ENCODE data around the gene HRH4.

Gene HRH4

DNA sequence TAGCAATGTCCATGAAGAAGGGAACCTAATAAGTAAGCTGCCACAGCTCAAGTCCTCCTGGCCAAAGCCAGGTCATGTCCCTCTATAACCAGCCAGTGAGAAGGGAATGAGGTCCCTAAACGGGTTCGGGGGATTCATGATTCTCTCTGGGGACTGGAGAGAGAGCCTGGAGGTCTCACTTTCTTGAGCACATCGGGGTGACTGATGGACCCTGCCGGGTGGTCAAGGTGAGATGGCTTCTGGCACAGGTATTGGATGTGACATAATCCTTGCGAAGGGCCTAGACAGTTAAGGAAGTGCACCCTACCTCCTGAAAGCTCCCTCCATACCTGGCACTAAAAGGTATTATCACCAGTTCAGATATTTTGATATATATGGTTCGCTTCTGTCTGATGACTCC lies 45.7 kb downstream of the HRH4 start:
- TF ChIP-seq, protein P1, sequence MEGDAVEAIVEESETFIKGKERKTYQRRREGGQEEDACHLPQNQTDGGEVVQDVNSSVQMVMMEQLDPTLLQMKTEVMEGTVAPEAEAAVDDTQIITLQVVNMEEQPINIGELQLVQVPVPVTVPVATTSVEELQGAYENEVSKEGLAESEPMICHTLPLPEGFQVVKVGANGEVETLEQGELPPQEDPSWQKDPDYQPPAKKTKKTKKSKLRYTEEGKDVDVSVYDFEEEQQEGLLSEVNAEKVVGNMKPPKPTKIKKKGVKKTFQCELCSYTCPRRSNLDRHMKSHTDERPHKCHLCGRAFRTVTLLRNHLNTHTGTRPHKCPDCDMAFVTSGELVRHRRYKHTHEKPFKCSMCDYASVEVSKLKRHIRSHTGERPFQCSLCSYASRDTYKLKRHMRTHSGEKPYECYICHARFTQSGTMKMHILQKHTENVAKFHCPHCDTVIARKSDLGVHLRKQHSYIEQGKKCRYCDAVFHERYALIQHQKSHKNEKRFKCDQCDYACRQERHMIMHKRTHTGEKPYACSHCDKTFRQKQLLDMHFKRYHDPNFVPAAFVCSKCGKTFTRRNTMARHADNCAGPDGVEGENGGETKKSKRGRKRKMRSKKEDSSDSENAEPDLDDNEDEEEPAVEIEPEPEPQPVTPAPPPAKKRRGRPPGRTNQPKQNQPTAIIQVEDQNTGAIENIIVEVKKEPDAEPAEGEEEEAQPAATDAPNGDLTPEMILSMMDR (IDR thresholded peaks at IDR 0.05; ENCODE audit: low read depth, low read length), result no peak
- H3K4me3 ChIP-seq (ENCODE audit: low read depth, low read length), result no peak overlapping the region

- no peak overlapping the region for H3K4me3 ChIP-seq (ENCODE audit: low read depth, low read length)
- TF ChIP-seq, protein P1 (IDR thresholded peaks at IDR 0.05; ENCODE audit: low read depth, low read length), result no peak
These were observed 49.0 kb downstream of the HRH4 start for GRCh38 chr18:24509435-24509834.

DNA sequence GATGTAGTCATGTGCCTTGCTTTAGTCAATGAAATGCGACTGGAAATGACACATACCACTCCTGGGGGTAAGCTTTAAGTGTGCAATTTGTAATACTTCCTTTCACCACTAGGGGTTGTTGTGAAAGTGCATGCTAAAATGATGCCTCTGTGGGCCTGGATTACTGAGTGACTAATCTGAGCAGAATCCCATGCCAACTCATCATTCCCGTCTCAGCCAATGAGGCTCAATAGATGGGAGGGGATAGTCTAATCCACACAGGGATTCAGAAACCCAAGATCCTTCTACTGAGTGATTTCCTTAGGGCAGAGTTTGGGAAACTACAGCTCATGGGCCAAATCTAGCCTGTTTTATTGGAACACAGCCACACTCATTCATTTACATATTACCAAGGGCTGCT lies 54.0 kb downstream of the HRH4 start:
- no peak overlapping the region for H3K4me3 ChIP-seq (ENCODE audit: low read depth, low read length)
- TF ChIP-seq, protein P1 (IDR thresholded peaks at IDR 0.05; ENCODE audit: low read depth, low read length), result peak; percentile 45; the same call in 1 of the 2 replicates

GRCh38 chr18:24515721-24516120 lies 55.3 kb downstream of the HRH4 start:
- TF ChIP-seq, protein P1 (IDR thresholded peaks at IDR 0.05; ENCODE audit: low read depth, low read length), result no peak
- no peak overlapping the region for H3K4me3 ChIP-seq (ENCODE audit: low read depth, low read length)

- TF ChIP-seq, protein P1 (IDR thresholded peaks at IDR 0.05; ENCODE audit: low read depth, low read length), result no peak
- H3K4me3 ChIP-seq (ENCODE audit: low read depth, low read length), result no peak overlapping the region
These were observed 55.8 kb downstream of the HRH4 start for GRCh38 chr18:24516261-24516660.

DNA sequence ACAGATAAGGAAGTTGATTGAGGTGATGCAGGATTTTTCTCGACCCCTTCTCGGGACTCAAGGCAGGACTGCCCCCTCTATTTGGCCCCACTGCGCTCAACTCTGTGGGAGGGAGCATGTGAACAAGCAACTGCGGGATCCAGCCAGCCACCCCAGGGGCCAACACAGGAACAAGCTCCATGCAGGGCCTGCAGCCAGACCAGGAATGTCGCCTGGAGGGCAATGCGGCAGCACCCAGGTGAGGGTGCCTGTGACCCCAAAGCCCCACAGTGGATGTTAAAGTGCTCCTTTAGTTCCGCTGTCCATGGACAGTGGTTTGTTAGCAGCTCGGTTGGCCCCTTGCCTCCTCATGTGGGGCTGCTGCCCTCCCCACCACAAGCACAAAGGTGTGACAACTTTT lies 57.1 kb downstream of the HRH4 start:
- TF ChIP-seq, protein P1 (IDR thresholded peaks at IDR 0.05; ENCODE audit: low read depth, low read length), result no peak
- no peak overlapping the region for H3K4me3 ChIP-seq (ENCODE audit: low read depth, low read length)

DNA sequence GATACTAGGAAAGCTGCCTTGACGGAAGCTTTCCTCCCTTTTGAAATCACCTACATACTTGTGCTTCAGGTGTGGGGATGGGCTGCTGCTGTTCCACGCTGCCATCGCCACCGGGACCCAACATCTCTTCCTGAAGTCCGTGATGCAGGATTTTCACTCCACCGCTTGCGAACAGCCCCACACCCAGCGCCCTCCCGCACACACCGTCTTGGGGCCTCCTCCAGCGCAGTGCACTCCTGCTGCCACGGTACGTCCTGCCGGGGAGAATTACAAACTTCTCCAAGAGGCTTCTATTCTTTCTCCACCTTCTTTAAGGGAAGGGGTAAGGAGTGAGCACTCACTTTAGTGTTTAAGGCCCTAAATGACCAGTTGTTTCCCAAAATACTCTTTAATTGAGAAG lies 58.2 kb downstream of the HRH4 start:
- no peak overlapping the region for H3K4me3 ChIP-seq (ENCODE audit: low read depth, low read length)
- TF ChIP-seq, protein P1 (IDR thresholded peaks at IDR 0.05; ENCODE audit: low read depth, low read length), result no peak
